Cardiac septum (tissue), 1 donor: ENCODE data around the gene POC1B. TPM values are rescaled to one million over a fixed set of nuclear protein-coding genes. Genes with fewer than 3 reads are reported as not detected.

Source experiments
- DNase-seq: peaks from one replicate; pipeline ENCODE4 v3.0.0-alpha.2; 2020; ENCODE audit warnings: low spot score
- intact Hi-C: fragments of 100-400 bp; cut with DNase I; formaldehyde crosslinking; loops from one replicate; pipeline ENCODE4 v1.14.0; 2022
- total RNA-seq: library from RNA; stranded (reverse); fragmentation: NEBNext Ultra II Directional; extraction: Animal tissue kit (Norgen Biotek cat#: 25700); gene quantifications from one replicate; pipeline ENCODE4 v1.2.1, GENCODE V29; 2021
- donor health status: DM: no; HTN: no; CAD: no.

POC1B gene
- total RNA-seq, 1 donor from 2014 or later, result 7.9 TPM

DNA sequence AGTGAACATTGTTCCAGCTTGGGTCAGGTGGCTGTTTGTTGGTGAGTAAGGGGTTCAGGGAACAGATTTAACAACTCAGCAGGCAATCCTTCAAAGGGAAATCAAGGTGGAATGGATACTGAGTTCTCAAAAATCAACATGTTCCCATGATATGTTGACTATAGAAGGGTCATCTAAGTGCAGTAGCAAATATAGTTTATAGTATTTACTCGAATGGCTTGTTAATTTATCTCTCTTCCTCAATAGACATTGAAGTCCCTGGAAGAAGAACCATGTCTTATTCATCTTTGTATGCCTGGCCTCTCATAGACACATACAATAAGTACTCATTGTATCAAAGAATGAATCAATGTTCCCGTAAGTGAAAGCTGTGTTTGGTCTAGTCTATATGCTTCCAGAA lies 149.0 kb downstream of the POC1B start:
- intact Hi-C loops, result no loop called here
- DNase-seq, result no peak

DNA sequence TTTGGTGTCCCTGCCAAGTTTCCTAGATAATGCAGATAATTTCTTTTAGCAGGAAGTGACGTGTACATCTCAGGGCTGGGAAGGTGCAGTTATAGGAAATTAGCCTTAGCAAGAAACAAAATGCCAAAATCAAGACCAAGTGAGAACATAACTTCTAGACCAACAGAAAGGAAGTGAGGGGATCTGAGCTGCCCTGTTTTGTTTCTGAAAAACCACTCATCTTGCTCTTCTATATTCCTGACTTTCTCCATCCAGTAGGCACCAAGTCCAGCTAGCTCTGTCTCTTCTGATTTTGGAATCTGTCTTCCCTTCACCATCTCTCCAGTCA lies 149.7 kb downstream of the POC1B start:
- DNase-seq, result no peak
- intact Hi-C loops, result no loop called here

DNA sequence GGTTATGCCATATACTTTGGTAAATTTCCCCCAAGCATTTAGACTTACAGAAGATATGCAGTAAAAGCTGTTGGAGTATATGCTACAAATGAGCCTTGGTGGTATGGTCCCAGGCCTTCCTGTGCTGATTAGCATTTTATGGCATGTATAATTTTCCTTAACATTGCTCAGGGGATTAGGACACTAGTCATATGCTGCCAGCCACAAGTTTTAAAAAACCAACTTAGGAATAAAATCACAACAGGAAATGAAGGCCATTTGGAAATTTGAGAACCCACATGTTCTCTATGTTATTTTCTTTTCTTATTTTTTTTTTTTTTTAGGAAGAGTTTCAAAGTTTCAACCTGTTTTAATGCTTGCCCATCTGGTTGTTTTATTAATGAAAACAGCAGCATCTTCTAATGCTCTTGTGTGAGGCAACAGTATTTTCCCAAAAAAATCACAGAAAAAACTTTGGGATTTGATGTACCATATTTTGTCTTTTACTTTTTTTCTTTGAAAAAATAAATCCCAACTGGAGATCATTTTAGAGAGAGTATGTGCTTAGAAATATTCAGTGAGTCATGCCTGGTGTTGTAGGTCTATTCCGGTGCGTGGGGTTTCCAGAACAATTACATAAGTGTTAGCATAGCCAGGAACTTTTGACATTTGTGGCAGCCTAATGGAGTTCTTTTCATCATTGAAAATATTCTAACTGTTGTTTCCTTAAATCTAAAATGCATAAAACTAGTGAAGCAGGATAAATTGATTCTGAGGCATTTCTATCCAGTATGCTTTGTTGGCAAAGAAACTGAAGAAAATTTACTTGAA lies 151.9 kb downstream of the POC1B start:
- intact Hi-C loops, result no loop called here
- no peak for DNase-seq

DNA sequence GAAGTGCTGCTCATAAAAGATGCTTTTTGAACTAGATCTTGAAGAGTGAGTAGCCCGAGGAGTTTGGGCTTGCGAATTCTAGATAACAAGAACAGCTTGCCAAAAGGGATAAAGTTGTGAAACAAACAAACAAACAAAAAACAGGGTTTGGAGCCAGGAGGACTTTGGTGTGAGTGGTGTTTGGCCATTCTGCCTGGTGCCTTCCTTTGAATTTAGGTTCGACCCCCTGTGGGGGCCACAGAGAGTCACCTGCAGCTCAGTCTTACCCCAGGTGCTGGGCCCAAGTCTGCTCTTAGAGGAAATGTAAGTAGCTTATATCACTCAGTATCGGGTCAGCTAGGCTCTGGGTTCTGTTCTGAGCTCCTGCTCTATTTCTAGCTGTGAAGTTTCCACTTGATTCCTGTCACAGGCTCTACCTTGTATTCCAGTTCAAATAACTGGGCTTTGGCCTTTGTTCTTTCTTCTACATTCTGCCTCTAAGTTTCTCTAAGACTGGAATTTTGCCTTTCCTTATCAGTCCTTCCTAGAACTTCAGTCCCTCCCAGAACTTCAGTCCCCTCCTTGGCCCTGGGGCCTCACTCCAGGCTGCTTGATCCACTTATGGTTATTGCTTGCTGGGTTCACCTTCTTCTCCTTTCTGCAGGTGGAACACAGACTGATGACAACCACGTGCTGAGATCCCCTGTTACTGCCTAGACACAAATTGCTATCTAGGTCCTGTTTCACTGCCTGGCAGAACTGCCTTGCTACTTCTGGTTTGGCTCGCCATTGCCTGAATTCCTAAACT lies 153.1 kb downstream of the POC1B start:
- intact Hi-C loops, result no loop called here

DNA sequence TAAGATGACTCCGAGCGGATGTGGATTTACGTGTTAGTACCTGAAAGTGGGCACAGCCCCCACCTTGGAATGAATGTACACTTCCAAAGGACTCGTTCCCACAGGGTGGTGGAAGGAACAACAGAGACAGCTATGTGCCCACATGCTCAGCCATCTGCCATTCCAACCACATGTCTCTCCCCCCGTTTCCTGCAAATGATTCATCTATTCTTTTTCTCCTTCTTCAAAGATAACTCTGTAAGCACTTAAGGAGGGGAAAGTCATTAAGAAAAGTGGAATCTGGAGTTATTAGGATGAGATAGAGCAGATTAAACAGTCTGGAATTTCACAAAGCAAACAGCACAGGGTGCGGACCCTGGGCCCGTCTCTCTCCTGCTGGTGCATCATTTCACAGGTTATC lies 155.0 kb downstream of the POC1B start:
- DNase-seq, result no peak
- intact Hi-C loops, result no loop called here

More for the DNA sequence above, 153.1 kb downstream of the POC1B start:
- no peak for DNase-seq

DNA sequence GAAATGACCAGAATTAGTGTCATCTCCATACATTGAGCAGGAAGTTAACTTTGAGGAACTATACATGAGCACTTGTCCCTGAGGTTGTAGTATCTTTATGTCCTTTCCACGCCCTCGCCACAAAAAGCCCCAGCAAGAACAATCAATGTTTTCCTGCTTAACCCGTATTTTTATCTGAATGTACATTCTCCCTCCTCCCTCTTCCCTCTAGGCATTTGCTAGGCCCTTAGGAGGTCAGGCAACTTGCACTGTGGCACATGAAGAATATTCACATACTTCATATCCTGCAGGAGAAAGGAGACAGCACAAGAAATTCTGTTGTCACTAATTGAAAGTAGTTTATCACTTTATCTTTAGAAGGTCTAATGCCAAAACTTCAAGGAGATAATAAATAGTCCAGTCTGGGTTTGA lies 155.4 kb downstream of the POC1B start:
- intact Hi-C loops, result no loop called here
- no peak for DNase-seq

Other genes starting within 250 kb of the POC1B start
- gene DUSP6, start 173.5 kb downstream of the POC1B start, total RNA-seq, result 28.9 TPM
- 2.0 TPM for gene GALNT4, start 1.3 kb downstream of the POC1B start, total RNA-seq
- 25.4 TPM for gene ATP2B1, start 182.8 kb upstream of the POC1B start, total RNA-seq